Stimulated activated CD4-positive, alpha-beta T cell treated with anti-CD3 and anti-CD28 coated beads, Interleukin-1b, Interleukin-23, amount 100 ng/mL, for 4 hours (primary cell): Measurements from ENCODE around the gene WIPI1.
"Not testable (repeated sequence)": the region's sequence is repeated elsewhere in the genome, so short reads cannot be mapped to it uniquely, and the experiment has no call there.

Source experiments
- DNase-seq, 2 donors: peaks; one replicate each; pipeline ENCODE4 v3.0.0-alpha.2; 2020; ENCODE audit warnings: low read depth in 2 of 2

Gene WIPI1

DNA sequence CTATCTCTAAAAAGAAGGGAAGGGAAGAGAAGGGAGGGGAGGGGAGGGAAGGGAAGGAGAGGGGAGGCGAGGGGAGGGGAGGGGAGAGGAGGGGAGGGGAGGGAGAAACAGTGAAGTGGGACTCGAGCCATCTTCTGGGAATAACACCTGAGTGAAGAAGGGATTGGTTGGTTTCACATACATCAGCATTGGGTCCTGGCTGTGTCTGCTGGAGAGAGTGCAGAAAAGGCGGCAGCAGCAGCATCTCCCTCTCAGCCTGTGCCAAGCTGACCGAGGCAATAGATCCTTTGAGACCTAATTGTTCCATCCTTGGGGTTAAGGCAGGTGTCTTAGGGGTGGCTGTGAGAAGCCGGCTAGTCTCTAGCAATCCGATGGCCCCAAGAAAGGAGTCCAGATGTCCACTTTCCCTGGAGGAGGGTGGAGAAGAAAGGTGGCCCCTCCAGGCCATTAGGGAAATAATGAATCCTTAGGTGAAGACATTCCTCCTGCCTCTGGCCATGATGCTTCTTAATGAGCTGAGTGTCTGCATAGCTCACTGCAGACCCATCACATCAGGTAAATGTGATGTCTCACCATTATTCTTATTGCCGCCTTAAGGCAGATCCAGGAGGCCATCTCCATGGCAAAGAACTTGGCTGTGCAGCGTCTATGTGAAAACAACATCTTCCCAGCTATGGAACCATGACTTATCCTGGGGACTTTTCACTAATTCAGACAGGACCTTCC, 71.6 kb downstream of the WIPI1 start:
- no peak for DNase-seq

DNA sequence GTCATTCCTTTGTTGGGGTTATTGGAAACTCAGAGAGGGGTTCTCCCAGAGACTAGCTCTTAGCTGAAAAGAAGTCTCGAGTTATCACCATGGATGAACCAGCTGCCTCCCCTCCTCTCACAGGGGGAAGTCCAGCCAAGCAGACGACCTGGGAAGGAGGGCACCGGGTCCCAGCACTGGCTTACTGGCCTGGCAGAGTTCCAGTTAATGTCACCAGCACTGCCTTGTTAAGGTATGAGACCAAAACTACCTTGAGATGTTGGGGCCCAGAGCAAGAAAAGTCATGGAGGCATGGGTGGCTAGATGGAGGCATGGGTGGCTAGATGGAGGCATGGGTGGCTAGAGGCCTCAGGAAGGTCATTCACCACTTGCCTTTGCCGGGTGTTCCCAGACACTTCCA, 72.4 kb downstream of the WIPI1 start:
- no peak for DNase-seq

DNA sequence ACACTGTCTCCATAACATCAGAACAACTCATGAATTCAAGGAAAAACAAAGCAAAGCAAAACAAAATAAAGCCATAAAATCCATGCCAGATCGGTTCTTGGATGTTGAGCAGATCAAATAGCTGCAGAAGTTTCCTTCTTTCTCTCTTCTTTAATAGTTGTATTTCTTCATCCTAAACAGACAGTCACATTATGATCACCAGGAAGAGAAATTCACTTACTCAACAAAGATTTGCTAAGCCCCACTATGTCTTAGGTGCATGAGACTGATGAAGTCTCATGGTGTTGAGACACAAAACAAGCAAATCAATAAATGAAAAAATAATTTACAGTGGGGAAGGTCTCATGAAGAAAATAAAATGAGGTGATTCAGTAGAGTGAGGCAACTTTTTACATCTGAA, 72.8 kb downstream of the WIPI1 start:
- no peak for DNase-seq

DNA sequence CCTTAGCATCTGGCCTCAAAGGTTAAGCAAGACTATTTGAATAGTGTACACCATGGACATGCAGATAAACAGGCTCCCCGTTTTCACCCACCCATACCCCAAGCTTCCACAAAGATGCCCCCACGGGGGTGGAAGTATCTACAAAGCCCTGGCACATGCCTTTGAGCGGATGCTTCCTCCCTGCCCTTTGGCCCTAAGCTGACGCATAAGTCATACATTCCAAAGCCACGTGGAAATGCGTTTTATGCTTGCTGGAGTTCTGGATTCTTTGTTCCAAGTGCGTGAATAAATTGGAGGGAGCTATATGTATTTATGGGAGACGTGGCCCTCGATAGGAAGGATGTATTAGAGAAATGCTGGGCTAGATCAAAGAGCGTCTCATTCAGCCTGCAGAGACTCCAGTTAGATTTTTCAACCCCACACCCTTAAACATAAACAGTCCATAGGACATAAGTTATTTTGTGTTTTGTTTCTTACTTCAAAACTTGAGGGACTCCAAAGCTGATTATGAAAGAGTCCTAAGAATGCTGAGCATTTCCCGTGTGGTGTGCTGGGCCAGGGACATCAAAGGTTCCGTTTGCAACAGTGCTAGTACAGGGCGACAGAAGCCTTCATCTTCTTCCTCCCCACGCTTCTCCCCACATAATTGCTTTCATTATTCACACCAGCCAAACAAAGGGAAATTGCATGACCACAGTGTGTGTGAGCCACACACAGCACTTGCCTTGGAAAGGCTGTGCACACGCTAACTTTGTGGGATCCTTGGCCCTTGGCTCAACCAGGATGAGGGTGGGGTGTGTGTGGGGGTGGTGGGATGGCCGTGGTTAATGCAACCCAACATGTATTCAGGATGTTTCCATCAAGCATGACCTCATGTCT, 73.6 kb downstream of the WIPI1 start:
- DNase-seq, result no peak

DNA sequence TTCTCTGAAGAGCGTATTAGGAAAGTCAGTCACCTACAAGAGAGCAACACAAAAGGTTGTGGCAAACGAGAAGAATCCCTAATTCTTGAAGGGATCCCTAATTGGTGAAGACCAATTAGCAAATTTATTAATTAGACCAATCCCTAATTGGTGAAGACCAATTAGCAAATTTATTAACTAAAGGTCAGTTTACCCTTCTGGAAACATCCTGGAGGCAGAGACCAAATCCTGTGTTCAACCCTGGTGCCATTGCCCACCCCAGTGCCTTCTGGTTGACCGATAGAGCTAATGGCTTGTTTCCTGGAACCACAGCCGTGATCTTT, 74.2 kb downstream of the WIPI1 start:
- DNase-seq, result no peak

DNA sequence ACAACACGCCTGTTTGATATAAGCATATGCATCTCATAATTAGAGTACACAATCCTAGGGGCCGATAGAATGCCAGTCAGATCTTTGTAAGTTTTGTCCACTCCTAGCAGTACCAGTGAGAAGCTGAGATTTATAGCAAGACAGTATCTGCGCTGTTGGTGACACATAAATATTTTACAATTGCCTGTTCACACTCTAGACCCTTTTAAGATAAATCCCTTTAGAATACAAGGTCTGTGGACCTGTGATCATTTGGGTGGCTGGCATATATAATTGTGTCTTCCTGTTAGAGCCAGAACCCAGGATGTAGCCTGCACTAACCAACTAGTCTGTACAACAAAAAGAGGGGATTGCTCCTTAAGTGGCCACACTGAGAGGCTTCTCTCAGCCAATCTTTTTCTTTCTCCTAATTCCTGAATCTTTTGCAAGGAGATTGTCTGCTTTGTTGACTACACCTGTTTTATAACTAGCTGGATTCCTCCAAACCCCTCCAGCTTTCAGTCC, 74.7 kb downstream of the WIPI1 start:
- no peak for DNase-seq

DNA sequence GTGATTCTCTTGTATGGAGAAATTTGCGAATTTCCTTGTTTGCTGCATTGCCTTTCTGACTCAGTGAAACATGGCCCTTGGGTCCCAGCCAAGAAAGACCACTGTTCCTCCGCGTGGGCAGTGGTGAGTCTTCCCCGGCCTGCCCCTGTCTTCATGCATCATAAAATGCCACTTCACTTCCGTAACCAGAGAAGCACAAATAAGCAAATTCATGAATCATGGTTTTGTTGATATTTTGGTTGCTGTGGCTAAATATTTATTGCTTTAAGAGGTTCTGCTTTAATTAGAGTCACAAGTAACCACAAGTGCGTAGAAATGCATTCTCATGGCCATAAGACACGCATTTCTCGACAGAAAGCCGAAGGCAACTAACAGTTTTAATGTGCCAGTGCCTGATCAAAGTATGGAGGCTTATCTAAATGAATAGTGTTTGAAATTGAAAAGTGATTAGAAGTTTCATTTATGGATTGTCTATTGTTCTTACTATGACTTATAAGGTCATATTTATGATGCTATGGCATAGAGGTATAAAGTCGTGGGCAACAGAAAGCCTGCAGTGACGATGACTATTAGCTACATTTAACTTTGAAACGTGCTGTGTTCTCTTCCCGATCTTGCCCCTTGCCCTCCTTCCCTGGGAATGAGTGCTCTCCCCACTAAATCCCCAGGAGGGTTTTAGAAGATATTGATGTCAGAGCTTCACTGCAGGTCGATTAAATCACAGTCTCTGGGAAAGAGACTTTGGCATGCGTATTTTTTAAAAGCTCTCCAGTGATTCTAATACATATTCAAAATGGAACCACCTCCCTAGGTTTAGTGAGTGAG, 76.0 kb downstream of the WIPI1 start:
- DNase-seq, result no peak

DNA sequence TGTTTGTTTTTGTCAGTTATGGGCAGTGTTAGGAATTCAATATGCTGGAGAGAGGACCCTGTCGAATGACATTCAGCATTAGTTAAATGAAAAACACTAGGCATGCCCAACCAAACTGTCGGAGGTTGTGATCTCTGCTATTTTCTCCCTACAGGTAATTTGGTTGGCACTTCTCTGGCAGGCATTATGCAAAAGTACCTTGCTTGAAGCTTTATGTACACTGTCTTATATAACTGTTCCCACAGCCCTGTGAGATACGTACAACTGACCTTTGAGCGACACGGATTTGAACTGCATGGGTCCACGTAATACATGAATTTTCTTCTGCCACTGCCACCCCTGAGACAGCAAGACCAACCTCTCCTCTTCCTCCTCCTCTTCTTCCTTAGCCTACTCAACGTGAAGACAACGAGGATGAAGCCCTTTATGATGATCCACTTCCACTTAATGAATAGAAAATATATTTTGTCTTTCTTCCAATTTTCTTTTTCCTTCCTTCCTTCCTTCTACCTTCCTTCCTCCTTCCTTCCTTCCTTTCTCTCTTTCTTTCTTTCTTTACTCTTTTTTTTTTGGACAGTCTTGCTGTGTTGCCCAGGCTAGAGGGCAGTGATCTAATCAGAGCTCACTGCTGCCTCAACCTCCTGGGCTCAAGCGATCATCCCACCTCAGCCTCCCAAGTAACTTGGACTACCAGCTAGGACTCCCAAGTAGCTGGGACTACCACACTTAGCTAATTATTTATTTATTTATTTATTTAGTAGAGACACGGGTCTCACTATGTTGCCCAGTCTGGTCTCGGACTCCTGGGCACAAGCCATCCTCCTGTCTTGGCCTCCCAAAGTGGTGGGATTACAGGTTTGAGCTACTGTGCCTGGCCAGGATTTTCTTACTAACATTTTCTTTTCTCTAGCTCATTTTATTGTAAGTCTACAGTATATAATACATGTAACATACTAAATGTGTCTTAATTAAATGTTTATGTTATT, 77.3 kb downstream of the WIPI1 start:
- DNase-seq, result no peak

DNA sequence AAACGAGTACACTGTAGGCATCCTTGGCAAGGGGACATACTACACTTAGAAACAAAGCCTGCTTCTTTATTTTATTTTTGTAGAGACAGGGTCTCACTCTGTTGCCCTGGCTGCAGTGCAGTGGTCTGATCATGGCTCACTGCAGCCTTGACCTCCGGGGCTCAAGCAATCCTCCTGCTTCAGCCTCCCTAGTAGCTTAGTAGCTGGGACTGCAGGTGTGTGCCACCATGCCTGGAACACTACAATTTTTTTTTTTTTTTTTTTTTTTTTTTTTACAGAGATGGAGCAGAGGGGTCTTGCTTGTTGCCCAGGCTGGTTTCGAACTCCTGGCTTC, 78.2 kb downstream of the WIPI1 start:
- no peak for DNase-seq

DNA sequence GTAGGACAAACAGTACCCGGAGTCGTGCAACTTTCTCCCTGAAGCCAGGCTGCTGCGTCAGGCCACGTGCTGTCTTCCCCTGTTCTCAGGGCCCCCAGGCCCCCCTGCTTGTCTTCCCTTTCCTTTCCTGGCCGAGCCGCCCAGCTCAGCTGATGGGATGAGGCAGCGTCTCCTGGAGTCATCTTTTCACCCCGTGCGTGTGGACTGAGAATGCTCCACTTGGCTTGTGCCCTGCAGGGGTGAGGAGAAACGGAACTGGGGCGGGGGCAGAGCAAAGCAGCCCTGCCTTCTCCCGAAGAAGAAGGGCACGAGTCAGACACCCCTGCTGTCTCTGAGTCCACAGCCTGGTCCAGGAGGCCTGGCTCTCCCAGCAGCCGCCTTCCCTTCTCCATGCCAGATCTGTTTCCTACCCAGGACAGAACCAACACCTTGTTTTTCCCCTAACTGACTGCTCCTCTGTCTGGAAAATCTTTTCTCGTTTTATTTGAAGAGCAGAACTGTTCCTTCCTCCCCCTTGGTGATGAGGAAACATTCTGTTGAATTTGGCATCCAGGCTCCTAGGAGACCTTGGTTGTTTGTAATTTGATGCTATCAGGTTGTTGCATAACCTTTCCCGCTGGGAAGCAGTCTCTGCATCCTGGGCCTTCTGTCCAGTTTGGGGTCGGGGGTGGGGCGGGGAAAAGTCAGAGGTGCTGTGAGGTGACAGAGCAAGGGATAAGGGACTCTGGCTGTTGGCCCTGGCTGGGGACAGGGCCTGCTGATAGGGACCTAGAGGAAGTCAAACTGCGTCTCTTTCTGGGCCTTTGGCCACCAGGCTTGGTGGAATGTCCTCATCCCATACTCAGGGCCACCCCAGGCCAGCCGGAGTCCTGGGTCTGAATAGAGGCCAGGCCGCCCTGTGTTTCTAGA, 78.8 kb downstream of the WIPI1 start:
- DNase-seq, result no peak

DNA sequence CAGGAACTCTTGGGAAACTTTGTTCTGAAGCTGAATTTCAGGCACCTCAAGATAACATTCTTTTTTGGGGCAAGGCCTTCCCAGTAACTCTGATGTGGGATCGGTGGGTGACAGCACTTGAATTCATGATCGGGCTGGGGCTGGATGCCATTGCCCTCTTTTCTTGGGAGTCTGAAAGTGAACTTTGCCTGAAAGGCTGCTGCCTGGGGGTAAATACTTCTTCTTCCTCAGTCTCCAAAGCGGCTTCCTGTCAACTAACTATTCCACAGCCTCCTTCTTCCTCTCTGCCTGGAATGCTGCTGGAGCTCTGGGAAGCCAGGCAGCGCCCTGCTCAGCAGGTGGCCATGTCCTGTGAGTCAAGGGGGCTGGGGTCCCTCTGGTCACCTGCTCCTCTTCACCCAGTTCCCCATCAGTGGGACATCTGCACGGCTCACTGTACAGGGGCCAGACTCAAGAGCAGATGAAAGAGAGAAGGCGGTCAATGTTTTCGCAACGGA, 79.5 kb downstream of the WIPI1 start:
- DNase-seq, result no peak

DNA sequence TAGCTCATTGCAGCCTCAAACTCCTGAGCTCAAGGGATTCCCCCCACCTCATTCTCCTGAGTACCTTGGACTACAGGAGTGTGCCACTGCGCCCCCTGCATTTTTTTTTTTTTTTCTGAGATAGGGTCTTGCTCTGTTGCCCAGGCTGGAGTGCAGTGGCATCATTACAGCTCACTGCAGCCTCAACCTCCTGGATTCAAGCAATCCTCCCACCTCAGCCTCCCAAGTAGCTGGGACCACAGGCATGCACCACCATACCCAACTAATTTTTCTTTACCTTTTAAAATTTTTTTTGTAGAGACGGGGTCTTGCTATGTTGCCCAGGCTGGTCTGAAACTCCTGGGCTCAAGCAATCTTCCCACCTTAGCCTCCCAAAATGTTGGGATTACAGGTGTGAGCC, 81.1 kb downstream of the WIPI1 start:
- DNase-seq, result not testable (repeated sequence)

DNA sequence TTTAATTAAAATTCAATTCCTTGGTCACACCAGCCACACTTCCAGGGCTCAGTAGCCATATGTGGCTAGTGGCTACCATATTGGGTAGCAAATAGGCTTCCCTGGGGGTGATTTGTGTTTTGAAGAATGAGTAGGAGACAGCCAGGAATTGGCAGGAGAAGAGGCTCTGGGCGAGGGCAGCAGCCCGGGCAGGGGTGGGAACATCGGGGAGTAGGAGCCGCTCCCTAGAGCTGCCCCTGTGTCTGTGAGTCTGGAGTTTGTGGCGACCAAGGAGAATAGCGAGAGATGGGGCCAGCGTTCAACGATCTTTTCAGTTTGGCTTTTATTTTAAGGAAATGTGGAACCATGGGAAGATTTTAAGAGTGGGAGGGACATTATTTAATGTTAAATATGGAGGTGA, 81.7 kb downstream of the WIPI1 start:
- DNase-seq, result no peak
